ENCODE measurements around the gene NBAS.

DNA sequence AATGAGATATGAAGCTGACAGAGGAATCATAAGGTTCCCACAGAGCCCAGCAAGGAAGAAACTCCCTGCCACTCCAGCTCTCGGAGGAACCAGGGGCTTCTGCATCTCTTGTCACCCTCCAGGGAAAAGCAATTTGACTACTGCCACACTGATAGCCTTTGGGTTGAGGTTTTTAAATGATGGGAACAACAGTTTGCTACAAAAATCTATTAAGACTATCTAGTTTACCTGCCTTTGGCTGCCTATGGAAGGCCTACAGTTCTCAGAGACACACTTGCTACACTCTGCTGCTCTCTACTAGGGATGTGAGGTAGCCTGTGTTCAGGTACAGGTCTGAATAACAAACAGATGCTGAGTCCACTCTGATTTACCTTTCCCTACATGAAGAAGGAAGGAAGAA, 161.9 kb downstream of the NBAS start:
- TF ChIP-seq JUNB (IDR thresholded peaks at IDR 0.05) (no peak), ZBTB33 (IDR thresholded peaks at IDR 0.05) (no peak), SIN3A (IDR thresholded peaks at IDR 0.05; ENCODE audit: low read depth, low read length) (no peak), JUND (IDR thresholded peaks at IDR 0.05; ENCODE audit: low read depth, low read length) (no peak), EZH2 (IDR thresholded peaks at IDR 0.05; ENCODE audit: borderline replicate concordance, control insufficient read depth, low read depth, low read length) (no peak), MYC (IDR thresholded peaks at IDR 0.05; ENCODE audit: insufficient read depth, insufficient read length, insufficient replicate concordance, low read length, severe bottlenecking) (no peak), SMC3 (IDR thresholded peaks at IDR 0.05; ENCODE audit: borderline replicate concordance, low read length) (no peak), CBFB (IDR thresholded peaks at IDR 0.05; ENCODE audit: low read depth) (no peak)
- TF ChIP-seq, protein P1, sequence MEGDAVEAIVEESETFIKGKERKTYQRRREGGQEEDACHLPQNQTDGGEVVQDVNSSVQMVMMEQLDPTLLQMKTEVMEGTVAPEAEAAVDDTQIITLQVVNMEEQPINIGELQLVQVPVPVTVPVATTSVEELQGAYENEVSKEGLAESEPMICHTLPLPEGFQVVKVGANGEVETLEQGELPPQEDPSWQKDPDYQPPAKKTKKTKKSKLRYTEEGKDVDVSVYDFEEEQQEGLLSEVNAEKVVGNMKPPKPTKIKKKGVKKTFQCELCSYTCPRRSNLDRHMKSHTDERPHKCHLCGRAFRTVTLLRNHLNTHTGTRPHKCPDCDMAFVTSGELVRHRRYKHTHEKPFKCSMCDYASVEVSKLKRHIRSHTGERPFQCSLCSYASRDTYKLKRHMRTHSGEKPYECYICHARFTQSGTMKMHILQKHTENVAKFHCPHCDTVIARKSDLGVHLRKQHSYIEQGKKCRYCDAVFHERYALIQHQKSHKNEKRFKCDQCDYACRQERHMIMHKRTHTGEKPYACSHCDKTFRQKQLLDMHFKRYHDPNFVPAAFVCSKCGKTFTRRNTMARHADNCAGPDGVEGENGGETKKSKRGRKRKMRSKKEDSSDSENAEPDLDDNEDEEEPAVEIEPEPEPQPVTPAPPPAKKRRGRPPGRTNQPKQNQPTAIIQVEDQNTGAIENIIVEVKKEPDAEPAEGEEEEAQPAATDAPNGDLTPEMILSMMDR (IDR thresholded peaks at IDR 0.05 in 2 of 3, conservative IDR thresholded peaks at IDR 0.05 in 1 of 3; ENCODE audit: control insufficient read depth in 2 of 3, extremely low read depth in 1 of 3, insufficient read depth in 1 of 3, low read depth in 3 of 3, low read length in 3 of 3), result no peak

All from GM12878 (cell line).